GM23248 (cell line): Measurements from ENCODE around the gene SLC16A11.

Experiments used
- EZH2 ChIP-seq: fragments of 200-600 bp; sonication (generic); IDR thresholded peaks from 2 replicates; pipeline ENCODE4 v1.6.1; 2018; ENCODE audit warnings: antibody characterized with exemption, mild to moderate bottlenecking; ENCODE audit not compliant: insufficient read depth, poor library complexity, severe bottlenecking
- EZH2phosphoT487 ChIP-seq: fragments of 200-600 bp; sonication (generic); IDR thresholded peaks from 2 replicates; pipeline ENCODE4 v1.6.1; 2018; ENCODE audit warnings: antibody characterized with exemption, moderate library complexity, mild to moderate bottlenecking, low read depth; ENCODE audit not compliant: insufficient read depth

DNA sequence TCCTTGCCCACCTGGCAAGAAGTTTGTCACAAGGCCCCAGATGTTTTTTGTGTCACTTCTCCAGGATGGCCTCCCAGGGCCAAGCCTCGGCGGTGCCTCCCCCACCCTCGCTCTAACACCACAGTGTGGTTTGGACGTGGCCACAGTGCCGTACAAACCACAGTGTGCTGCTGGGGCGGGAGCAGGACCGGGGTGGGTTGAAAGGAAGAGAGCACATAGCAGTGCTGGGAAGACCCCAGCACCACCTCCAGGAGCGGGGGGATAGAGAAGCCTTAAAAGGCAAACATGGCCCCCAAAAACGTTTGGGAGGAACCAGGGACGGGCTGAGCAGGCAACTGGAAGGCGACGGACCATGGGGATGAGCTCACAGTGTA lies 26.1 kb downstream of the SLC16A11 start:
- TF ChIP-seq EZH2phosphoT487 (no peak), EZH2 (no peak)
